GM23248 (cell line): ENCODE results near the gene GPR160. TPM values are rescaled to one million over a fixed set of nuclear protein-coding genes. Genes with fewer than 3 reads are reported as not detected.

Experiments
- DNase-seq: peaks from one replicate; pipeline ENCODE4 v3.0.0-alpha.2; 2015
- H2AFZ ChIP-seq: fragments of 200-600 bp; sonication (generic); 2 replicates; pipeline ENCODE4 v1.6.1; 2016; ENCODE audit warnings: antibody characterized with exemption
- H3F3A ChIP-seq: fragments of 200-600 bp; sonication (generic); 2 replicates; pipeline ENCODE4 v1.6.1; 2016; ENCODE audit warnings: mild to moderate bottlenecking, antibody characterized with exemption, mixed run types; ENCODE audit not compliant: insufficient read depth
- H3K27ac ChIP-seq: fragments of 200-600 bp; sonication (generic); 2 replicates; pipeline ENCODE4 v1.5.1; 2016; ENCODE audit warnings: mild to moderate bottlenecking
- H3K27me3 ChIP-seq: fragments of 200-600 bp; sonication (generic); replicated peaks from 2 replicates; pipeline ENCODE4 v1.6.1; 2016; ENCODE audit warnings: mild to moderate bottlenecking; ENCODE audit not compliant: insufficient read depth
- H3K36me3 ChIP-seq: fragments of 200-600 bp; sonication (generic); 2 replicates; pipeline ENCODE4 v1.6.1; 2016; ENCODE audit warnings: low read depth, mild to moderate bottlenecking
- H3K4me1 ChIP-seq: fragments of 200-600 bp; sonication (generic); 2 replicates; pipeline ENCODE4 v1.6.1; 2016; ENCODE audit warnings: mild to moderate bottlenecking; ENCODE audit not compliant: insufficient read depth
- H3K4me2 ChIP-seq: fragments of 200-600 bp; sonication (generic); one replicate; pipeline ENCODE4 v1.6.1; 2016; ENCODE audit warnings: mild to moderate bottlenecking; ENCODE audit not compliant: unreplicated experiment
- H3K4me3 ChIP-seq: fragments of 200-600 bp; sonication (generic); 2 replicates; pipeline ENCODE4 v1.5.1; 2016; ENCODE audit warnings: mild to moderate bottlenecking
- H3K79me2 ChIP-seq: fragments of 200-600 bp; sonication (generic); 2 replicates; pipeline ENCODE4 v1.6.1; 2016; ENCODE audit warnings: mild to moderate bottlenecking; ENCODE audit not compliant: insufficient read depth
- H3K9ac ChIP-seq: fragments of 200-600 bp; sonication (generic); 2 replicates; pipeline ENCODE4 v1.6.1; 2016; ENCODE audit warnings: mild to moderate bottlenecking
- H3K9me2 ChIP-seq: fragments of 200-600 bp; sonication (generic); 2 replicates; pipeline ENCODE4 v1.6.1; 2016; ENCODE audit warnings: mixed run types, mild to moderate bottlenecking, moderate library complexity; ENCODE audit not compliant: insufficient read depth
- H3K9me3 ChIP-seq: fragments of 200-600 bp; sonication (generic); one replicate; pipeline ENCODE4 v1.6.1; 2017; ENCODE audit warnings: low read depth
- H4K20me1 ChIP-seq: fragments of 200-600 bp; sonication (generic); 2 replicates; pipeline ENCODE4 v1.6.0; 2016; ENCODE audit not compliant: insufficient read depth
- EZH2 ChIP-seq: fragments of 200-600 bp; sonication (generic); IDR thresholded peaks from 2 replicates; pipeline ENCODE4 v1.6.1; 2018; ENCODE audit warnings: antibody characterized with exemption, mild to moderate bottlenecking; ENCODE audit not compliant: insufficient read depth, poor library complexity, severe bottlenecking
- EZH2phosphoT487 ChIP-seq: fragments of 200-600 bp; sonication (generic); IDR thresholded peaks from 2 replicates; pipeline ENCODE4 v1.6.1; 2018; ENCODE audit warnings: antibody characterized with exemption, moderate library complexity, mild to moderate bottlenecking, low read depth; ENCODE audit not compliant: insufficient read depth
- WGBS, 2 experiments: methylation state at CpG; one replicate each; pipeline ENCODE4 v1.1.6; 2015 to 2017; ENCODE audit warnings: low lambda C conversion rate in 2 of 2, low coverage in 1 of 2; ENCODE audit errors: missing lambda C conversion rate in 2 of 2; 5-methylcytosine and 5-hydroxymethylcytosine counted together
- in situ Hi-C: fragments of 300-500 bp; cut with MboI; formaldehyde crosslinking; loops from 2 replicates; pipeline ENCODE4 v1.15.0; 2020
- polyA plus RNA-seq: library from polyadenylated mRNA; unstranded; fragments of >200 nt; fragmentation: Nextera tagmentation; extraction: Ambion mirVana; gene quantifications from 2 replicates; pipeline ENCODE4 v1.2.1, GENCODE V29; 2016
- total RNA-seq: library from RNA; depleted of rRNA; stranded (reverse); fragments of >200 nt; shearing (Covaris generic); gene quantifications from 2 replicates; pipeline ENCODE4 v1.2.3, GENCODE V29; 2014

The GPR160 gene
- total and polyA plus RNA-seq, 2 experiments from 2014 or later = 0.73 to 0.76 TPM

DNA sequence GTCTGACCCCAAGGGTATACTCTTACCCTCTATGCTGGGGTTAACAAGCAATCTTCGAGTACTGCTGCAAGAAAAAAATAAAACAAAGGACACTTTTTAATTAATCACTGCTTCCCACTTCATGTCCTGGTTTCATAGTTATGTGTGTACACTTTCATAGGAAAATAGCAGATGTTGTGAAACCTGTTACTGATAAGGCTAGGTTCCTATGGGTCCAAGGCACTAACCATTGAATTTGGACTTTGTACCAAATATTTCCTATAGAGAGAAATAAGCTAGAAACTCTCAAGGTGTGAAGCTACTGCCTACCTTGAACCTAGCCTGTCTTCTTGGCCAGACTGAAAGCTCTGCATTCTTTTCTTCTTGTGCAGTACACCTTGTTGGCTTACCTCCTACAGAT is 14.6 kb upstream of the GPR160 start:
- H3K4me3 ChIP-seq = no peak overlapping the region
- in situ Hi-C loops = no loop called here
- H3K4me2 ChIP-seq = no peak overlapping the region
- H3K9me2 ChIP-seq = no peaks in the 10 kb centered on the region
- WGBS, 2 experiments = 77 to 86% methylated on average over 1 of the region's 1 CpG
- H2AFZ ChIP-seq = no peak overlapping the region
- H3F3A ChIP-seq = no peaks in the 10 kb centered on the region
- no peaks in the 10 kb centered on the region for H3K79me2 ChIP-seq
- no peaks in the 10 kb centered on the region for H3K4me1 ChIP-seq
- no peak overlapping the region for H3K27ac ChIP-seq
- no peaks in the 10 kb centered on the region for H3K9me3 ChIP-seq
- no peaks in the 10 kb centered on the region for H4K20me1 ChIP-seq
- TF ChIP-seq EZH2 (no peak), EZH2phosphoT487 (no peak)
- no peaks in the 10 kb centered on the region for H3K27me3 ChIP-seq
- no peaks in the 10 kb centered on the region for H3K36me3 ChIP-seq
- no peak overlapping the region for H3K9ac ChIP-seq
- no peak for DNase-seq

DNA sequence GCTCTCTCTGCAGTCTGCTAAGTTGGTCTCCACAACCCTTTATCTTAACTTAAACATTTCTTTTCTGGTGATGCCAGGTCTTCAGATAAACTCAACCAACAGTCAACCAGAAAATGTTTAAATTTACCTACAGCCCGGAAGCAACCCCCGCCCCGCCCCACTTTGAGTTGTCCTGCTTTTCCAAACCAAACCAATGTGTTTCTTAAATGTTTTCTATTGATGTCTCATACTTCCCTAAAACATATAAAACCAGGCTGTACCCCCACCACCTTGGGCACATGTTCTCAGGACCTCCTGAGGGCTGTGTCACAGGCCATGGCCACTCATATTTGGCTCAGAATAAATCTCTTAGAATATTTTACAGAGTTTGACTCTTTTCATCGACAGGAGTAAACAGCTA is 13.2 kb upstream of the GPR160 start:
- no peak for TF ChIP-seq EZH2
- no peak for TF ChIP-seq EZH2phosphoT487
- Histone ChIP-seq H4K20me1 (no peaks in the 10 kb centered on the region), H3F3A (no peaks in the 10 kb centered on the region), H3K4me3 (no peak overlapping the region), H3K4me1 (no peaks in the 10 kb centered on the region), H3K9me3 (no peaks in the 10 kb centered on the region), H2AFZ (no peak overlapping the region), H3K79me2 (no peaks in the 10 kb centered on the region), H3K36me3 (no peaks in the 10 kb centered on the region), H3K27me3 (no peaks in the 10 kb centered on the region), H3K9me2 (no peaks in the 10 kb centered on the region), H3K9ac (no peak overlapping the region), H3K4me2 (no peak overlapping the region), H3K27ac (no peak overlapping the region)
- in situ Hi-C loops = no loop called here
- 74 to 78% methylated on average over 4 of the region's 4 CpGs for WGBS, 2 experiments
- DNase-seq = no peak

DNA sequence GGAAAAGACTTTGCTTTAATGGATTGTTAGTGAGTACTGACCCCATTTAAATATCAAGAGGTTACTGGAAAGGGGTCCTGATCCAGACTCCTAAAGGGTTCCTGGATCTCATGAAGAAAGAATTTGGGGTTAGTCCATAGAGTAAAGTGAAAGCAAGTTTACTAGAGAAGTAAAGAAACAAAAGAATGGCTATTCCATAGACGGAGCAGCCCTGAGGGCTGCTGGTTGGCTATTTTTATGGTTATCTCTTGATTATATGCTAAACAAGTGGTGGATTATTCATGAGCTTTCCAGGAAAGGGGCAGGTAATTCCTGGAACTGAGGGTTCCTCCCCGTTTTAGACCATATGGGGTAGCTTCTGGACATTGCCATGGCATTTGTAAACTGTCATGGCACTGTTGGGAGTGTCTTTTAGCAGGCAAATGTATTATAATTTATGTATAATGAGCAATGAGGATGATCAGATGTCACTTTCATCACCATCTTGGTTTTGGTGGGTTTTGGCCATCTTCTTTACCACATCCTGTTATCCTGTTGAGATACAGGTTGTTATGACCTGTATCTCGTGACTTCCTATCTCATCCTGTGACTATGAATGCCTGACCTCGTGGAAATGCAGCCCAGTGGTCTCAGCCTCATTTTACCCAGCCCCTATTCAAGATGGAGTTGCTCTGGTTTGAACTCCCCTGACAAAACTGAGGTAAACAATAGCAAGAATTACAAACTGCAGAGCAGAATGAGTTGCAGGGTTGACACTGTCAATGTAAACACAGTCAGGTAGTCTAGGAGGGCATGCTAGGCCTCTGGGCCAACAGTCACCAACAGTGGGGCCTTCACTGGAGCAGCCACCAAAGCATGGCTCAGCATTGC is 10.3 kb upstream of the GPR160 start:
- no peaks in the 10 kb centered on the region for H3F3A ChIP-seq
- H3K79me2 ChIP-seq = no peaks in the 10 kb centered on the region
- no peaks in the 10 kb centered on the region for H3K36me3 ChIP-seq
- no peaks in the 10 kb centered on the region for H3K9me3 ChIP-seq
- no peak overlapping the region for H3K27ac ChIP-seq
- no peaks in the 10 kb centered on the region for H3K9me2 ChIP-seq
- no peak overlapping the region for H3K4me2 ChIP-seq
- H3K4me1 ChIP-seq = no peaks in the 10 kb centered on the region
- WGBS, 2 experiments = 38 to 58% methylated on average over 4 of the region's 4 CpGs
- H2AFZ ChIP-seq = no peak overlapping the region
- DNase-seq = no peak
- no peaks in the 10 kb centered on the region for H4K20me1 ChIP-seq
- no peak overlapping the region for H3K9ac ChIP-seq
- in situ Hi-C loops = no loop called here
- H3K27me3 ChIP-seq = no peaks in the 10 kb centered on the region
- TF ChIP-seq EZH2 (no peak), EZH2phosphoT487 (no peak)
- H3K4me3 ChIP-seq = no peak overlapping the region

DNA sequence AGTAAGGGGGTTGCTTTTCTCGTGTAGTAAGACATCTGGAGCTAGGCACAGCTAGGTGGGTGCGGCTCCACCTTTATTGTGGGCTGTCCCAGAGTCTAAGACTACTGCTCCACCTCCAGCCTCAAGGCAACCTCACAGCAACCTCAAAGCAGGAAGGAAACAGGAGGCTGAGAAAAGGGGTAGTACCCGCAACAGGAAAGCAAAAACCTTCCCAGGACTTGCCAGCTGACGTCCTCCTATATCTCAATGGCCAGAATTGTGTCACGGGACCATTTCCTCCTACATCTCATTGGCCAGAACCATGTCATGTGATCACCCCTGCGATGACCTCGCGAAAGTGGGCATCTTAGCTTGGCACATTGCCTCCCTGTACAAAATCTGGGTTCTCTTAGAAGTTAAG is 4.3 kb upstream of the GPR160 start:
- DNase-seq = no peak
- Histone ChIP-seq H3K9ac (no peak overlapping the region), H3F3A (no peaks in the 10 kb centered on the region), H3K36me3 (no peaks in the 10 kb centered on the region), H3K9me3 (no peaks in the 10 kb centered on the region), H3K4me2 (no peak overlapping the region), H3K27ac (no peak overlapping the region), H3K27me3 (peaks cover 11% of the 10 kb centered on the region; the same call in 1 of the 2 replicates), H2AFZ (no peak overlapping the region), H3K9me2 (no peaks in the 10 kb centered on the region), H3K79me2 (no peaks in the 10 kb centered on the region), H4K20me1 (no peaks in the 10 kb centered on the region), H3K4me1 (no peaks in the 10 kb centered on the region), H3K4me3 (no peak overlapping the region)
- TF ChIP-seq EZH2 = no peak
- no peak for TF ChIP-seq EZH2phosphoT487
- in situ Hi-C loops = no loop called here
- 69 to 73% methylated on average over 8 of the region's 8 CpGs for WGBS, 2 experiments
